ENCODE results near the gene KLF13. TPM values are rescaled to one million over a fixed set of nuclear protein-coding genes. Genes with fewer than 3 reads are reported as not detected.

The KLF13 gene
- total RNA-seq, 1 experiment from 2014 or later: 22.1 TPM

DNA sequence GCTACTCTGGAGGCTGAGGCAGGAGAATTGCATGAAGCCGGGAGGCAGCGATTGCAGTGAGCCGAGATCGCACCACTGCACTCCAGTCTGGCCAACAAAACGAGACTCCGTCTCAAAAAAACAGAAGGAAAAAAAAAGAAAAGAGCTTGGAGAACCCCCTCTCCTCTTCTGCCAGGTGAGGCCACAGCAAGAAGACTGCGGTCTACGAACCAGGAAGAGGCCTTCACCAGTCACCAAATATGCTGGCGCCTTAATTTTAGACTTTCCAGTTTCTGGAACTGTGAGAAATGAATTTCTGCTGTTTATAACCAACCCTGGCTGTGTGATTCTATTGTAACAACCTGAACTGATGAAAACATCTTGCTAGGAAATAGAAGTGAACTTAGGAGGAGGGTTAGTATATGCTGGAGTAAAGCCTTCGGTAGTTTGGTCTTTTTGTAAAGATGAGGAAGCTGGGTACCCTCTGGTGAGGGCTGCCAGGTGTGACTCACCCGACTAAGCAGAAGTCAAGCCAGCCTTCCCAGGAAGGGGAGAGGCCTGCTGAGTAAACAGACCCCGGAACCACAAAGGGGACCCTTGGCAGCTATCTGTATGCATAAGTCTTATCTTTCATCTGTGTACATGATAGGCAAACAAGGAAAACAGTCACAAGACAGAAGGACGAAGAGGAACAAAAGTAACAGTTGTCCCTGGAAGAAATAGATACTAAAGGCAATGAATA lies 78.7 kb downstream of the KLF13 start:
- CTCF ChIA-PET: no interaction called here

DNA sequence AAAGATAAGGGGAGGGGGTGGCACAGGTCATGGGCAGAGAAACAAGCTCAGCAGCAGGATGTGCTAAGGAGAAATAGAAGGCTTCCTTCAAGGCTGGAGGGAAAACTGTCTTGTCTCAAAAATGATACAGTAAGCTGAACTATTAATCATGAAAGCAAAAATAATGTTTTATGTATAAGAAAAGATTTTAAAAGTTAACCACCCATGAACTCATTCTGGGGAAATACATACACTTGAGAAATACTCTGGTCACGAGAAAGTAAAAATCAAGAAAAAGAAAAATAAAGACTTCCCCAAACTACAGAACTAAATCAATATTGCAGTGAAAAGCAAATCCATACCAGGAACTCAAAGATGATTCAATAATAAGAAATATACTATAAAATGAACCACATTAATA lies 80.7 kb downstream of the KLF13 start:
- intact Hi-C loops (cut with micrococcal nuclease; ENCODE audit: unreplicated experiment): no loop called here
- ChIA-PET CTCF (no interaction called here), POLR2A (ENCODE audit: low non-redundant PET) (no interaction called here)
- no peak for DNase-seq (ENCODE audit: low spot score)
- BruUV-seq (replicated peaks): no TSS peak
- H3K27me3 ChIP-seq (replicated peaks; ENCODE audit: insufficient read depth, low read depth, low read length, poor library complexity): no peaks in the 10 kb centered on the region
- H3K4me3 ChIP-seq (ENCODE audit: low read depth, low read length, poor library complexity, severe bottlenecking): no peak overlapping the region
- no peaks in the 10 kb centered on the region for H3K4me1 ChIP-seq (ENCODE audit: insufficient read depth, low read length, poor library complexity, severe bottlenecking)
- no peak overlapping the region for H3K27ac ChIP-seq (ENCODE audit: low read depth, low read length, poor library complexity, severe bottlenecking)
- TF ChIP-seq, protein P1, sequence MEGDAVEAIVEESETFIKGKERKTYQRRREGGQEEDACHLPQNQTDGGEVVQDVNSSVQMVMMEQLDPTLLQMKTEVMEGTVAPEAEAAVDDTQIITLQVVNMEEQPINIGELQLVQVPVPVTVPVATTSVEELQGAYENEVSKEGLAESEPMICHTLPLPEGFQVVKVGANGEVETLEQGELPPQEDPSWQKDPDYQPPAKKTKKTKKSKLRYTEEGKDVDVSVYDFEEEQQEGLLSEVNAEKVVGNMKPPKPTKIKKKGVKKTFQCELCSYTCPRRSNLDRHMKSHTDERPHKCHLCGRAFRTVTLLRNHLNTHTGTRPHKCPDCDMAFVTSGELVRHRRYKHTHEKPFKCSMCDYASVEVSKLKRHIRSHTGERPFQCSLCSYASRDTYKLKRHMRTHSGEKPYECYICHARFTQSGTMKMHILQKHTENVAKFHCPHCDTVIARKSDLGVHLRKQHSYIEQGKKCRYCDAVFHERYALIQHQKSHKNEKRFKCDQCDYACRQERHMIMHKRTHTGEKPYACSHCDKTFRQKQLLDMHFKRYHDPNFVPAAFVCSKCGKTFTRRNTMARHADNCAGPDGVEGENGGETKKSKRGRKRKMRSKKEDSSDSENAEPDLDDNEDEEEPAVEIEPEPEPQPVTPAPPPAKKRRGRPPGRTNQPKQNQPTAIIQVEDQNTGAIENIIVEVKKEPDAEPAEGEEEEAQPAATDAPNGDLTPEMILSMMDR (conservative IDR thresholded peaks at IDR 0.05; ENCODE audit: low read depth, low read length): no peak
- TF ChIP-seq EZH2 (IDR thresholded peaks at IDR 0.05; ENCODE audit: borderline replicate concordance, low read depth, low read length, poor library complexity, severe bottlenecking): no peak
- no peaks in the 10 kb centered on the region for H3K36me3 ChIP-seq (ENCODE audit: insufficient read depth, low read length, poor library complexity, severe bottlenecking)
- H3K9me3 ChIP-seq (ENCODE audit: low read depth, low read length, poor library complexity, severe bottlenecking): no peaks in the 10 kb centered on the region

More for the DNA sequence above, 78.7 kb downstream of the KLF13 start:
- H3K36me3 ChIP-seq (ENCODE audit: insufficient read depth, low read length, poor library complexity, severe bottlenecking): no peaks in the 10 kb centered on the region
- intact Hi-C loops (cut with micrococcal nuclease; ENCODE audit: unreplicated experiment): no loop called here
- POLR2A ChIA-PET (ENCODE audit: low non-redundant PET): no interaction called here
- no peak for TF ChIP-seq EZH2 (IDR thresholded peaks at IDR 0.05; ENCODE audit: borderline replicate concordance, low read depth, low read length, poor library complexity, severe bottlenecking)
- TF ChIP-seq, protein P1 (conservative IDR thresholded peaks at IDR 0.05; ENCODE audit: low read depth, low read length): no peak
- no peak for DNase-seq (ENCODE audit: low spot score)
- H3K27me3 ChIP-seq (replicated peaks; ENCODE audit: insufficient read depth, low read depth, low read length, poor library complexity): no peaks in the 10 kb centered on the region
- no peak overlapping the region for H3K27ac ChIP-seq (ENCODE audit: low read depth, low read length, poor library complexity, severe bottlenecking)
- BruUV-seq (replicated peaks): no TSS peak
- H3K4me1 ChIP-seq (ENCODE audit: insufficient read depth, low read length, poor library complexity, severe bottlenecking): no peaks in the 10 kb centered on the region
- H3K9me3 ChIP-seq (ENCODE audit: low read depth, low read length, poor library complexity, severe bottlenecking): no peaks in the 10 kb centered on the region
- H3K4me3 ChIP-seq (ENCODE audit: low read depth, low read length, poor library complexity, severe bottlenecking): no peak overlapping the region

DNA sequence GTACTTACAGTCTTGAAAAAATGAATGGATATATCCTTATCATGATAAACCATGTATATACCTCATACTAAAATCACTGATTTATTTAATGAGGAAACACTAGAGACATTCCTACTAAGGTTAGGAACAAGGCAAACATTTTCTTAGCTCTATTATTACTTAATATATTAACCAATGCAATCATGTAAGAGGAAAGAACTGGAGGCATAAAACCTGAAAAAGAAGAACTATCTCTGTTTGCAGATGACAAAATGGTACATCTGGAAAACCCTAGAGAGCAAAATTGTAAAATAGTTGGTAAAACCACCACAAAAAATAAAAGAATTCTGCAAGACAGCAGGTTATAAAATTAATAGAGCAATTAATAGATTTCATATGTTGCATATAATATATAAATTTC lies 81.2 kb downstream of the KLF13 start:
- POLR2A ChIA-PET (ENCODE audit: low non-redundant PET): no interaction called here
- no peak for TF ChIP-seq EZH2 (IDR thresholded peaks at IDR 0.05; ENCODE audit: borderline replicate concordance, low read depth, low read length, poor library complexity, severe bottlenecking)
- TF ChIP-seq, protein P1 (conservative IDR thresholded peaks at IDR 0.05; ENCODE audit: low read depth, low read length): no peak
- H3K4me1 ChIP-seq (ENCODE audit: insufficient read depth, low read length, poor library complexity, severe bottlenecking): no peaks in the 10 kb centered on the region
- CTCF ChIA-PET: no interaction called here
- H3K36me3 ChIP-seq (ENCODE audit: insufficient read depth, low read length, poor library complexity, severe bottlenecking): no peaks in the 10 kb centered on the region
- BruUV-seq (replicated peaks): no TSS peak
- no peak overlapping the region for H3K27ac ChIP-seq (ENCODE audit: low read depth, low read length, poor library complexity, severe bottlenecking)
- no peak for DNase-seq (ENCODE audit: low spot score)
- H3K4me3 ChIP-seq (ENCODE audit: low read depth, low read length, poor library complexity, severe bottlenecking): no peak overlapping the region
- no peaks in the 10 kb centered on the region for H3K9me3 ChIP-seq (ENCODE audit: low read depth, low read length, poor library complexity, severe bottlenecking)
- H3K27me3 ChIP-seq (replicated peaks; ENCODE audit: insufficient read depth, low read depth, low read length, poor library complexity): no peaks in the 10 kb centered on the region
- intact Hi-C loops (cut with micrococcal nuclease; ENCODE audit: unreplicated experiment): no loop called here
